Activated naive CD8-positive, alpha-beta T cell treated with anti-CD3 and anti-CD28 coated beads, Interleukin-2, amount 50 U/mL, for 24 hours (primary cell): ENCODE results near the gene BZW1.
A peak's percentile ranks its signal among the peaks of the same experiment; 100 is the strongest.
"Not testable (repeated sequence)": the region's sequence is repeated elsewhere in the genome, so short reads cannot be mapped to it uniquely, and the experiment has no call there.

Source experiments
- ATAC-seq: fragments of 150-1000 bp; cut with Tn5 transposase; one replicate; pipeline ENCODE4 v1.10.0; 2021
- DNase-seq: peaks from one replicate; pipeline ENCODE4 v3.0.0; 2021
- H3K27ac Mint-ChIP-seq: one replicate; pipeline ENCODE4 v1.8.0; 2021; ENCODE audit warnings: mild to moderate bottlenecking, mixed read lengths
- H3K27me3 Mint-ChIP-seq: one replicate; pipeline ENCODE4 v1.8.0; 2021; ENCODE audit warnings: mixed read lengths
- H3K36me3 Mint-ChIP-seq: one replicate; pipeline ENCODE4 v1.8.0; 2021; ENCODE audit warnings: low read depth, mixed read lengths
- H3K4me1 Mint-ChIP-seq: one replicate; pipeline ENCODE4 v1.8.0; 2021; ENCODE audit warnings: mixed read lengths
- H3K4me3 Mint-ChIP-seq: one replicate; pipeline ENCODE4 v1.8.0; 2021; ENCODE audit warnings: mild to moderate bottlenecking, moderate library complexity, mixed read lengths
- H3K9me3 Mint-ChIP-seq: one replicate; pipeline ENCODE4 v1.8.0; 2021; ENCODE audit warnings: mixed read lengths

Gene BZW1

DNA sequence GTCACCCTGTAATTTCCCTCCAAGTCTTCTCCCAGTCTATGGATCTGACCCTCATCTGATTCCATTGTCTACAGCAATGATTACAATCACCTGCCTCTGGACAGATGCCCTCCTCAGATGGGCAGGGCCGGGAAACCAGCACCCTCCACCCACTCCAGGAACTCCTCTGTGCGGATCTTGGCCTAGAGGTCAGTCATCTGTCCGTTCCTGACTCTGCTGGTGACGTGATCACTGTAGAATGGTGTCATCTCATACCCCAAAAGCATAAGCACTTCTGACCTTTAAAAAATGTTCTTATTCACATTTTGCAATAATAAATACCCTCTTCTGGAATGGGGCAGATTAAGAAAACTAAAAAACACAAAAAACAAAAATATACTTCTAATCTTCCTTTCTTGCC is 29.5 kb upstream of the BZW1 start:
- no peak for DNase-seq
- ATAC-seq, result no peak
- H3K9me3 Mint-ChIP-seq, result no peaks in the 10 kb centered on the region
- peaks cover 2% of the 10 kb centered on the region for H3K27me3 Mint-ChIP-seq
- H3K4me1 Mint-ChIP-seq, result peaks cover 5% of the 10 kb centered on the region
- H3K27ac Mint-ChIP-seq, result no peak overlapping the region
- H3K4me3 Mint-ChIP-seq, result no peak overlapping the region
- no peaks in the 10 kb centered on the region for H3K36me3 Mint-ChIP-seq

DNA sequence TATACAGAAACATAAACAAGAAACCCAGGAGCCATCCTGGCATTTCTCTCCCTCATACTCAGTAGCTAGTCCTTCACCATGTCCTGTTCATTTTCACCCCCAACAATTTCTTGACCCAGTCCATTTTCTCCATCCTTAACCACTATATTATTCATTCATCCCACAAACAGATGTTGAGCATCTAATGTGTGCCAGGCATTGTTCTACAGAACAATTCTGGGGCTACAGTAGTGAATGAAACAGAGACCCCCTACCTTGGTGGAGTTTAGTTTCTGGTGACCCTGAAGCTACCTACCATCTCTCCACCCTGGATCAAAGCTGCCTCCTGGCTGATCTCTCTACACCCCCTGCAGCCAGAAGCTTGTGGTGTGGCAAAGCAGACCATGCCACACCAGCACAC is 27.5 kb upstream of the BZW1 start:
- no peak for DNase-seq
- no peaks in the 10 kb centered on the region for H3K9me3 Mint-ChIP-seq
- H3K27ac Mint-ChIP-seq, result no peak overlapping the region
- H3K36me3 Mint-ChIP-seq, result no peaks in the 10 kb centered on the region
- H3K4me3 Mint-ChIP-seq, result no peak overlapping the region
- H3K27me3 Mint-ChIP-seq, result peaks cover 7% of the 10 kb centered on the region
- peaks cover 17% of the 10 kb centered on the region for H3K4me1 Mint-ChIP-seq
- ATAC-seq, result no peak

DNA sequence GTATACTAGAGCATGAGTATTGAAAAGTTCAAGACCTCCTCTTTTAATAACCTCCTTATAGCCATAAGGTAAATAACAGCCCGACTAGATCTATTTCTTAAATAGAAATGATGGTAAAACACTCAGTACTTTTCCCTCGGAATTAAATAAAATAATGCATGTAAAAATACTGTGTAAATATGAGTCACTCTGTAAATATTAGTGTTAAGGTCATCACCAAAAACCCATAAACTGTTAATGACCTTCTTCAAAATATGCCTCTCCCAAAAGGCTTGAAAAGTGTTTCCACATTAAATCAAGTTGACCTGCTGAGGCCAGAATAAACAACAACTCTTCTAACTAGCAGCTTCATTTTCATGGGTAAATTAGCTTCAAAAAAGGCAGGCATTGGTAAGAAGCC is 25.3 kb upstream of the BZW1 start:
- no peaks in the 10 kb centered on the region for H3K9me3 Mint-ChIP-seq
- no peak overlapping the region for H3K4me3 Mint-ChIP-seq
- H3K27ac Mint-ChIP-seq, result no peak overlapping the region
- peaks cover 7% of the 10 kb centered on the region for H3K27me3 Mint-ChIP-seq
- H3K4me1 Mint-ChIP-seq, result peaks cover 17% of the 10 kb centered on the region
- H3K36me3 Mint-ChIP-seq, result no peaks in the 10 kb centered on the region
- ATAC-seq, result no peak
- no peak for DNase-seq

DNA sequence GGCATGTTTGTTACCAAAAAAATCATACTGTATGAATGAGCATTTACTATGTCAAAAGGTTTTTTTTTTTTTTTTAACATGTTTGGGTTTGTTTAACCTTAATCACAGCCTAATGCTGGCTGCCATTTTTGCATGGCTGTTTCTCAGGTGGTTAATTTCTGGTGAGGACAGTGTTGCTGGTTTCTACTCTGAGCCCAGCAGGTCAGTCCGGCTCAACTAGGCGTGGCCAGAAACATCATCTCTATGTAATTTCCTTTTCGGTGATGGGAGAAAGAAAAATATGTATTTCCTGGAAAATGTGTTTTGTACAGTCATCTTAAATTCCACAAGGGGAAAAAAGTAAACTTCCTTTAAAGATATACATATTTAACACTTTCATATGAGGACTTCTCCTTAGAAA is 24.9 kb upstream of the BZW1 start:
- Mint-ChIP-seq H3K27me3 (peaks cover 7% of the 10 kb centered on the region), H3K36me3 (no peaks in the 10 kb centered on the region), H3K4me3 (no peak overlapping the region), H3K4me1 (peaks cover 17% of the 10 kb centered on the region), H3K27ac (no peak overlapping the region), H3K9me3 (no peaks in the 10 kb centered on the region)
- ATAC-seq (no peak), DNase-seq (no peak)

DNA sequence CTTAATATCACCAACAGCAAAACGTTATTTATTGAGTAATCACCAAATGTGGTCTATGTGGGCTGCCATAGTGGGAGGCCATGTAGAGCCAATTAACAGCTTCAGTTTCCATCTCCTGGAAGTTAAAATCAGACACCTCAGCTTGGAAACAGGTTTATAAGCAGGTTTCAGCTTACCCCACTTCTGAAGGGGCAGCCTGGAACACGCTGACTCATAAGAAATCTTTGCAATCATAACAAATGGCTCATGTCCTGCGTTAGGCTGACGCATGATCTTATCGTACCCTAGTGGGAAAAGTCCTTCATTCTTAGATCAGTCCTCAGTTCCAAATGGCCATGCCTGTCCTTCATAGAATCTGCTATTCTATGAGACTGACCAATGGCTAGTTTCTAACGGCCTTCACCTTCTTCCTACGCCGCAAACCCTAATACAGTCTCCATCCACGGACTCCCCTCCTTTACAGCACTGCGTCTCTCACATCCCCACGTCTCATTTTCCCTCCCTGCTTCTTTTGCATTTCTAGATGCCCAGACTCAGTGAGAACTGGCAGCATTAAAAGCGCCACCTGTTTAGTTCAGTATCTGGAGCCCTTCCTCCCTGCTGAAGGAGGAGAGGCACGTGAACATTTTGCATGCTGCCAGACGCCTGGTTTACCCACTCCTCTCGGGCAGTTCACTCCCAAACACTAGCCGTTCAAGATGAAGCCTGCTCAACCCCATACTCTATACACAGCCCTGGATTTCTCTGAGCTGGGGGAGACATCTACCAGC is 24.2 kb upstream of the BZW1 start:
- Mint-ChIP-seq H3K36me3 (no peaks in the 10 kb centered on the region), H3K9me3 (no peaks in the 10 kb centered on the region), H3K27ac (peak overlapping the region; percentile 60), H3K27me3 (peaks cover 7% of the 10 kb centered on the region), H3K4me3 (no peak overlapping the region), H3K4me1 (peaks cover 17% of the 10 kb centered on the region)
- ATAC-seq (peak; percentile 68), DNase-seq (no peak)

DNA sequence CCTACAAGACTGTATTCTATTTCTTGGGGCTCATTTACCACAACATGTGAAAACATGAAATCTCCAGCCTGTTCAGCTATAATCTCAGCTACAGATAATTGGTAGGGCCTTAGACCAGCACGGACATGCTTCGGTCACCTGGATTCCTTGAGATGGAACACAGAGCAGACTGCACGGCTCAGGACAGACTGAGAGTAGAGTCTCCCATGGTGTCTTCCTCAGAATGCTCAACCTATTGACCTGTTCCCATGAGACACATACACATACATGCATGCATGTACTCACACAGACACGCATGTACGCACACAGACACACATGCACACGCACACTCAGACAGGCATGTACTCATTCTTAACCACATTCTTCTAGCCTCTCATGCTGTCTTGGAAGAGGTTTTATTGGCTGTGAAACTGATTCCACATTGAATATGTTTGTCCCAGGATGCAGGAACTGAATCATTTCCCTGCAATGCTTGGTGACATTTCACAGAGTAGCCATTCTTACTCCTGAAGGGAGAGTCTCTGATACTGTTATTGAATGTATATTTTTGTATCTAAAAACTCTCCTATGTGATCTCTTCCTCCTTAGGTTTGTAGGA is 23.5 kb upstream of the BZW1 start:
- Mint-ChIP-seq H3K9me3 (no peaks in the 10 kb centered on the region), H3K27me3 (peaks cover 7% of the 10 kb centered on the region), H3K36me3 (no peaks in the 10 kb centered on the region), H3K27ac (peak overlapping the region; percentile 60), H3K4me1 (peaks cover 17% of the 10 kb centered on the region), H3K4me3 (no peak overlapping the region)
- no peak for ATAC-seq
- DNase-seq, result no peak

DNA sequence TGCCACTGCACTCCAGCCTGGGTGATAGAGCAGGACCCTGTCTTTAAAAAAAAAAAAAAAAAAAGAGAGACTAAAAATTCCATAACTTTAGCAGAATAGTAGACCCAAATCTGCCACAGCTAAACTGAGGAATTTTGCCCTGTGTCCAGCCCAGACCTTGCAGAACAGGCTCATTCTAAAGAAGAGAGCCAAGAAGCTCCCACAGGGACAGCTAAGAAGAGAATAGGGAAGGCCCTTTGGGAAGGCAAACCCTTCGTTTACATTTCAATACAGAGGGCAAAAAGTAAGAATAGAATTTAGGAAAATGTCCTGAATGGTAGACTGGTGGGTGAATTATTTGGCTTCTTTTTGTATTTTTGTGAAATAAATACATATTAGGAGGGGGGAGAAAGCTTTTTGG is 21.5 kb upstream of the BZW1 start:
- ATAC-seq, result no peak
- no peak overlapping the region for H3K27ac Mint-ChIP-seq
- H3K27me3 Mint-ChIP-seq, result peaks cover 5% of the 10 kb centered on the region

DNA sequence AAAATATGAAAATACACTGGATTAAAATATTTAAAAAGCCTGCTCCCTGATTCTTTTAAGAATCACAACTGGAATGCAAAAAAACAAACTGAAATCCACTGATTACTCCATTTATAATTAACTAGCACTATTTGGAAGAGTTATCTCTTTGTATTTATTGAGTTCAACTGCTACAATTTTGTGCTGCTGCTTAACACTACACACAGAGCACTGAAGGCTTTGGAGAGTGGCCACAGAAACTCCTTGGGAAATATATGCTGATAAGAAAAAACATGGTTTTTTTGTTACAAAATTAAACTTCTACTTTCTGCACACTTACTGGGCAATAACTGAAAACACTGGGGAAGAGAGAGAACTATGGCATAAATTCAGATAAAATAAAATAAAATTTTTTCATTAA is 19.8 kb upstream of the BZW1 start:
- H3K4me1 Mint-ChIP-seq, result peaks cover 15% of the 10 kb centered on the region

More for the DNA sequence above, 21.5 kb upstream of the BZW1 start:
- no peak for DNase-seq
- Mint-ChIP-seq H3K9me3 (no peaks in the 10 kb centered on the region), H3K4me3 (no peak overlapping the region), H3K36me3 (no peaks in the 10 kb centered on the region), H3K4me1 (peaks cover 17% of the 10 kb centered on the region)

DNA sequence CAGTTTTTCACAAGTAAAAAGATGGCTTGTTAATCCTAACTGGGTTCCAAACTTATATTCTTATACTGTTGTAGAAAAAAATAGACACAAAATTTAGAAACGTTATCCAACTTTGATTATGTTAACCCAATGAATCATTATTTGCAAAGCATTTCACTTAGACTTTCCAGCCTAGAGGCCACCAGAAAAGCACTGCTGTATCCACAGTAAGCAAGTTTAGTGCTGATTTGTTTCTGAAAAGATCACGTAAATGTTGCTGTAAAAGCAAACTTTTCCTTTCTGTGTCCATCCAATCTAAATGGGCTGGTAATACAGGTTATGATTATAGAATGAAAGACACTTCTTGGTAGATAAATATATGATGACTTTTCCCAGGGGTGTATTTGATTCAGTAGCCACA is 17.6 kb upstream of the BZW1 start:
- Mint-ChIP-seq H3K27me3 (no peaks in the 10 kb centered on the region), H3K27ac (no peak overlapping the region), H3K4me3 (no peak overlapping the region), H3K4me1 (no peaks in the 10 kb centered on the region), H3K9me3 (no peaks in the 10 kb centered on the region), H3K36me3 (no peaks in the 10 kb centered on the region)
- DNase-seq, result no peak
- no peak for ATAC-seq

More for the DNA sequence above, 19.8 kb upstream of the BZW1 start:
- H3K9me3 Mint-ChIP-seq, result no peaks in the 10 kb centered on the region
- no peak for ATAC-seq
- H3K27ac Mint-ChIP-seq, result no peak overlapping the region
- H3K27me3 Mint-ChIP-seq, result peaks cover 5% of the 10 kb centered on the region
- no peak for DNase-seq
- no peak overlapping the region for H3K4me3 Mint-ChIP-seq
- H3K36me3 Mint-ChIP-seq, result no peaks in the 10 kb centered on the region

DNA sequence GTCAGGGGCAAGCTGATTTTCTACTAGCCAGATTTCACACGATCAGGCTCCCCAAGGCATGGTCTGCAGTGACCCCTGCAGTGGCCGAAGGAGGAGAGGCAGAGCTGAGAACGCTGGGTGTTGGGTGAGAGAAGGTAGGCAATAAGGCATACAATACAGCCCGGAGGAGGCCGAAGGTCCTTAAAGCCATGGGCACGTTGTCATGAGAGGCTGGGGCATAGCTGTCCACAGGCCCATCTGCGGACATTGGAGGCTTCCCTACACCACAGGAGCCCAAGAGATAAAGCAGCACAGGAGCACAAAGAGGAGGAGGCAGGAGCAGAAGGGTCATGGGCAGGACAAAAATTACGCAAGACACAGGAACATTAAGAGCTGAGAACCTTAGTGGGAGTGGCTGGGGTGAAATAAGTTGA is 16.7 kb upstream of the BZW1 start:
- no peak for DNase-seq
- ATAC-seq, result no peak
- Mint-ChIP-seq H3K9me3 (no peaks in the 10 kb centered on the region), H3K36me3 (no peaks in the 10 kb centered on the region), H3K27ac (no peak overlapping the region), H3K4me3 (no peak overlapping the region), H3K4me1 (peaks cover 1% of the 10 kb centered on the region), H3K27me3 (no peaks in the 10 kb centered on the region)

DNA sequence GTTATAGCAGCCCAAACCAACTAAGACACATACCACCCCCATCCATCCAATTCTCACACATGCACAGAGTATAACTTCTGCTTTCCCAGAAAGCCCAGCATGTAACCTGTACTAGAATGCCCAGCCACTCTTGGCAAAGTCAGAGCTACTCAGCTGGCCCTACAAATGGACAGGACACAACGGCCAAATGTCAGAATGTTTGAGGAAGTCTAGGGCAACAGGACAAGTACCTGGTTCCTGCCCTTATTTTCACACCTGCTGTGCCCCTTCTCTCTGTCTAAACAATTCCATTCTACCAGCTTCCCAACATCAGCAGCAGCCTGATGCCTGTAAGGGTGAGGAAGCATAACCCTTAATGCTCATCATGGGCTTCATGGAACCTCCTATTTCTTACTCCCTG is 15.1 kb upstream of the BZW1 start:
- no peak for ATAC-seq
- Mint-ChIP-seq H3K9me3 (peaks cover under 1% of the 10 kb centered on the region), H3K4me1 (peaks cover 6% of the 10 kb centered on the region), H3K27me3 (no peaks in the 10 kb centered on the region), H3K27ac (no peak overlapping the region), H3K4me3 (no peak overlapping the region), H3K36me3 (no peaks in the 10 kb centered on the region)
- no peak for DNase-seq

DNA sequence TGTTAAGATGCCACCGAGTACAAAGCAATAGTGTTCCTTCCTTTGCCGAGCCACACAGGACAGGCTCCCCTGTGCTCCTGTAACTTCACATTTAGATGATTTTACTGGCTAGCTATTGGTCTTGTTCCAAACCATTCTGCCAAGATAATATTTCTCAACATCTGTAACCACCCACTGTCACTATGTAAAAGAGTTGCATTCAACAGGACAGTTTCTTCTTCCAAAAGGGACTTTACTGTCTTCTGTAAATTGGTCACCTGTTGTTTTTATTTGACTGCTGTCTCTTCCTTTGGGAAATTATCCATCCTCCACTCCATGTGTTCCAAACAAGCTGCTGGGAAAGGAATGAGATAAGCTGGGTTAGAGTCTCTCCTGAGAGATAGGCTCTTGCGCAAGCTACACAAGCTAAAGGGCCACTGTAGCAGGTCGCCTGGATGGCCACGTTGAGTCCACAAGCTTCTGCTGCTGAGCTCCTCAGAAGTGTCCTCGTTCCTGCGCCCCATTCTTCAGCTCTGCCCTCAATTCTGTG is 14.4 kb upstream of the BZW1 start:
- ATAC-seq (no peak), DNase-seq (no peak)
- peaks cover 6% of the 10 kb centered on the region for H3K4me1 Mint-ChIP-seq
- H3K9me3 Mint-ChIP-seq, result peaks cover 4% of the 10 kb centered on the region
- H3K27ac Mint-ChIP-seq, result no peak overlapping the region
- H3K27me3 Mint-ChIP-seq, result no peaks in the 10 kb centered on the region
- H3K36me3 Mint-ChIP-seq, result no peaks in the 10 kb centered on the region
- no peak overlapping the region for H3K4me3 Mint-ChIP-seq

DNA sequence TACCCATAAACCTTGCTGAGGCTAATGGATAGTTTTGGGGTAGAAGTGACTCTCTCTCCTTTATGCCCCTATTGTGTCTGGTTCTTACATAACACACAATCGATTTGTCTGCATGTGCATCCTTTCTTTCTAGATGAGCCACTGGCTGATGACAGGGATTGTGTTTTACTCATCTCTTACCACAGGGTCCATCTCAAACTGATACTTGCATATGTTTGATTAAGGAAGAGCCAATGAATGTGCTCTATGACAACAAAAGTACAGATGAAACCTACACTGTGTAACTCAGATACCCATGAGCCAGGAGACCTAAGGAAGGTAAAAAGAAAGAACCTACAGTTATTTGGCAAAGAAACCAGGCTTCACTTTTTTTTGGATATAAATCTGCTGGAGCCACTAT is 13.2 kb upstream of the BZW1 start:
- DNase-seq (no peak), ATAC-seq (peak; percentile 71)
- H3K4me1 Mint-ChIP-seq, result peaks cover 6% of the 10 kb centered on the region
- H3K4me3 Mint-ChIP-seq, result no peak overlapping the region
- peaks cover 4% of the 10 kb centered on the region for H3K9me3 Mint-ChIP-seq
- peaks cover 2% of the 10 kb centered on the region for H3K27me3 Mint-ChIP-seq
- no peaks in the 10 kb centered on the region for H3K36me3 Mint-ChIP-seq
- no peak overlapping the region for H3K27ac Mint-ChIP-seq

DNA sequence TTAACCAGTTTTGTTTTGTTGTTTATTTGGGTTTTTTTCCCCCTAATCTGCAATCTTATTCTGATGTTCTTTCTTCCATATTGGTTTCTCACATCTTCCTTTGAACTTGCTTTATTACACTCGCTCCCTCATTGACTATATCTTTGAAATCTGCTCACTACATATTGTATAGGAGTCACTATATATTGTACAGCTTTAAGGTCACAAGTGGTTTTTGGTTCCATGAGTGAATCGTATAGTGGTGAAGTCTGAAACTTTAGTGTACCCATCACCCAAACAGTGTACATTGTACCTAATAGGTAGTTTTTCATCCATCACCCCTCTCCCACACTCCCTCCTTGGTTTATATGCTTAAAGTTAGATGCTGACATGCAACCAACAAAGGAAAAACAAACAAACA is 11.3 kb upstream of the BZW1 start:
- peaks cover 6% of the 10 kb centered on the region for H3K4me1 Mint-ChIP-seq
- ATAC-seq, result peak; percentile 96
- H3K27ac Mint-ChIP-seq, result no peak overlapping the region
- H3K36me3 Mint-ChIP-seq, result no peaks in the 10 kb centered on the region
- DNase-seq, result no peak
- H3K4me3 Mint-ChIP-seq, result no peak overlapping the region
- peaks cover 2% of the 10 kb centered on the region for H3K27me3 Mint-ChIP-seq
- peaks cover 4% of the 10 kb centered on the region for H3K9me3 Mint-ChIP-seq

DNA sequence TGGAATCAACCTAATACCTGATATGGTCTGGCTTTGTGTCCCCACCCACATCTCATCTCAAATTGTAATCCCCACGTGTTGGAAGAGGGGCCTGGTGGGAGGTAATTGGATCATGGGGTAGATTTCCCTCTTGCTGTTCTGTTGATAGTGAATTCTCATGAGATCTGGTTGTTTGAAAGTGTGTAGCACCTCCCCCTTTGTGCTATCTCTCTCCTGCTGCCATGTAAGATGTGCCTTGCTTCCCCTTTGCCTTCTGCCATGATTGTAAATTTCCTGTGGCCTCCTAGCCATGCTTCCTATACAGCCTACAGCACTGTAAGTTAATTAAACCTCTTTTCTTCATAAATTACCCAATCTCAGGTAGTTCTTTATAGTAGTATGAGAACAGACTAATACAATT is 10.3 kb upstream of the BZW1 start:
- not testable (repeated sequence) for H3K36me3 Mint-ChIP-seq, DNase-seq, H3K4me3 Mint-ChIP-seq, H3K9me3 Mint-ChIP-seq, H3K27ac Mint-ChIP-seq, ATAC-seq, H3K4me1 Mint-ChIP-seq, H3K27me3 Mint-ChIP-seq
